HG02588 (cell line): ENCODE results near the gene ABLIM2.

Experiments used
- ATAC-seq: cut with Tn5 transposase; IDR thresholded peaks from one replicate; pipeline ENCODE4 v1.9.1; 2021; ENCODE audit warnings: mild to moderate bottlenecking, moderate library complexity; ENCODE audit not compliant: unreplicated experiment

ABLIM2 gene

GRCh38 chr4:8073206-8073863, 85.3 kb downstream of the ABLIM2 start:
- ATAC-seq = no peak

GRCh38 chr4:8072235-8072968, 86.2 kb downstream of the ABLIM2 start:
- ATAC-seq = no peak

DNA sequence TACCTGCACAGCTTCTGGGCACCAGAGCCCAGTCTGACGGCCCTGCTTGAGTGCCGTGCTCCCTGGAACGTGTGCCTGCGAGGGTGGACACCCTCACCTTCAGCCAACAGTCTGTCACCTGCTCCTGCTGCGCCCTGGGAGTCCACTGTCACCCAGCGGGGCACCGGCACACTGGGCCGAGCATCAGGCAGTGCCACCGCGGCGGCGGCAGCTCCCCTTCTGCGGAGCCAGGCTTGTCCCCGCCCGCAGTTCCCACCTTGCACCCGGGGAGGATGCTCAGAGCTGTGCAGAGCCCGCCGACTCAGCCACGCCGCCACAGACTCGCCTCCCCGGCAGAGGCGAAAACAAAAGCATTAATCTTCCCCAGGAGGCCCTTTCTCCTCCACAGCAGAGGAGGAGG, 86.8 kb downstream of the ABLIM2 start:
- no peak for ATAC-seq

DNA sequence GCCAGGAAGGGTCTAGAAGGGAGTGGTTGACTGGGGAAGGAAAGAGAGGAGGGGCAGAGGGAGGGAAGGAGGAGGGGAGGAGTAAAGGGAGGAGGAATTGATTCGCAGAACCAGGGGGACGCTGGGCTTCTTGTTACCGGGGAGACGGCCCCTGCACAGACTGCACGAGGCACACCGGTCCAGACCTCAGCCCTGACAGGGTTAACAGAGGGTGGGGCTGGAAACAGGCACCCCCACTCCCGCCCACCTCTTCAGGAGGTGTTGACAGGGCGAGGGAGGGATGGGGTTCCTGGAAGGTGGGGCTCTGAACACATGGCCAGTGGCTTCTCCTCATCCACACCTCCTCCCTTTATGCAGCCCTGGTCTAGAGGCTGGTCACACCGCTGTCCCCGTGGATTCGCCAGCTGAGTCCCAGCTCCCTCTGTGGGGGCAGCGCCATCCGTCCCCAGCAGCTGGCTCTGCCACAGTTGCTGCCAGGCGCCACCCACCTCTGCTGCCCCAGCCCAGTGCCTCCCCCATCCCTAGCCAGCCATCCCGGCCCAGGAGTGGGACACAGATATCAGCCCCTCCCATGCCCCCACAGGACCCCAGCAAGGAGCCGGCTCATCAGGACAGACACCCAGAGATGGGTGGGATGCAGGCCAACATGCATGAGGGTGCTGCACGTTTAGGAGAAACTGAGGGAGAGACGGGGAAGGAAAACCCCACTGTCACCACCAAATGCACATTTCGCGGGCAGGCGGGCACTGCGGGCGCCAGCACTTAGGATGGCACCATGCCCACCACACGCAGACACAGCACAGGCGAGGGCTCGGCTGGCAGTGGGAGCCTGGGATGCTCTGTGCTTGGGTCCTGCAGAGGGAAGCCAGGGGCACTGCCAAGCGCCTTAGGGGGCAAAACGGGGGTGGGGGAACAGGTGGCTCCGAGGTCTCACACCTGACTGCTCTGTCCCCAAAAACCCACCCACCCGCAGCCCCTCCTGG, 87.6 kb downstream of the ABLIM2 start:
- ATAC-seq = no peak

GRCh38 chr4:8069102-8069752, 89.4 kb downstream of the ABLIM2 start:
- ATAC-seq = no peak

- ATAC-seq = no peak
Observed at GRCh38 chr4:8067945-8068896, 90.4 kb downstream of the ABLIM2 start.

DNA sequence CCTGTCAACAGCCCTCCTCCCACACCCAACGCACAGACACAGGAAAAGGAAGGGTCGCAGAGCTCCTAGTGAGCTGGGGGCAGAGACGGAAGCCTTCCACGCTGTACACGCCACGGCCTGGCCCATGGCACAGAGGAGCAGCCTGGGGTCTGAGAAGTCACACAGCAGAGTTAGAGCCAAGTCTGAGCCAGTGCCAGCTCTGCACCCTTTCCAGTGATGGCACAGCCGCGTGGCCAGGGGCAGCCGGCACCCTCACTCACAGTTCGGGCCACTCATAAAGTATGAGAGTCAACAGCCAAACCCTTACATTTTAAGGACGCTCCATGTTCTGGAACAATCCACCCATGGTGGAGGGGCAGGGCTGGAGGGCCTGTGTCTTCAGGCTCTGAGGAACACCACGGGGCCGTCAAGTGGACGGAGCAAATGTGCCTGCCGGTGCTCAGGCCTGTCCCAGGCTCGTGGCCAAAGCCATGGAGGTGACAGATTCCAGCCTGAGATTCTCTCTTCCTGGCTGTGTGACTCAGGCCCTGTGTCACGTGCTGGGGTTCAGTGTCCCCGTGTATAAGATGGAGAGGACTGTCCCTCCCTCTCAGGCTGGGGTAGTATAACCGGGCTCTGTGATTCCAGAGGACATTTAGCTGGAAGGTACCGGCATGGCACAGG, 91.2 kb downstream of the ABLIM2 start:
- no peak for ATAC-seq

- ATAC-seq = no peak
Observed at GRCh38 chr4:8066336-8066931, 92.2 kb downstream of the ABLIM2 start.

- no peak for ATAC-seq
Observed at GRCh38 chr4:8063974-8064563, 94.5 kb downstream of the ABLIM2 start.

DNA sequence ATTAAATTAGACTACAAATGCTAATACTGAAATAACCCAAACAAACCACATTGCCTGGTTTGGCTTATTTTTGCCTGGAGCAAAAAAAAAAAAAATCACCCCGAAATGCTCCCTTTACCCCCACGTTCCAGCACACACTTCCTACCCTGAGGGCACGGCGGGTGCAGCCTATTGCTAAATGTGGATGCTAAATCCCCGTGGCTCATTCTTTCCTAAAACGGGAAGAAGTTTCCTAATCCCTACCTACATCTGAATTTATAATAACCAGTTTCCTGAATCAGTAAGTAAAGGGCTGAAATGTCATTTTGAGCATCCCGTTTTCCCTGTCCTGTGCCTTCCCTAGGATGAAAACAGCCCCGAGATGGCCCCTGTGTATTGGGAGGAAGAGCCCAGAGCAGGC, 97.0 kb downstream of the ABLIM2 start:
- no peak for ATAC-seq

DNA sequence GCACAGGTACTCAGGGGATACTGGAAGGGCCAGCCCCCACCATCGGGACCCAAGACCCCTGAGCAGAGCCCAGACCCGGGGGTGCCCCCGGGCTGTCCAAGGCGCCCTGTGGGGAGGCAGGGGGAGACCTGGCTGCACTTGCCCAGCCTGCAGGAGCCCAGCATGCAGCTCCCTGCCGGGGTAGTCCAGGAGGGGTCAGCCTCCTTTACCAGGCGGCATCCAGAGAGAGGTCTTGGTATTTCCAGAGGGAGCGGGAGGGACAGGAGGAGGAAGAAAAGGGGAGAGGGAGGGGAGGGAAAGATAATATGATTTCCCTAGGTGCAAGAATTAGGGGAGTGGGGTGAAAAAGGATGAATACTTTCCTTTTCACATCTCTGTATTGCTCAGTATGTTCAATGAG, 97.5 kb downstream of the ABLIM2 start:
- no peak for ATAC-seq

DNA sequence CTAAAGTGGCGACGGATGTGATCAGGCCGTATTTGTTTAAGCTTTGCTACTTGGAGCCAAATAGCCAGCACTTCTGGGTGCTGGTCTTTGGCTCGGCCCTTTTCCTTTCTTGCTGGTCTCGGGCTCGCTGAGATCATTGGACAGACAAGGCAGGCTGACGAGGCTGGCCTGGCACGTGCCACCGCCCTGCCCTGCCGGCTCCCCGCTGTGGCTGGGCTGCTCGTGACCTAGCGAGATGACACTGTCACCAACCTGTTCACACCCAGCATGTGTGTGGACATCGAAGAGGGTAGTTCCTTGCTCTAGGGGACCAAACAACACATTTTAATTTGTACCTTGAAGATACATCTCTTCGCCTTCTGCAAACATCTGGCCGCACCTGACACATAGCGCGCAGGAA, 98.0 kb downstream of the ABLIM2 start:
- ATAC-seq = no peak

DNA sequence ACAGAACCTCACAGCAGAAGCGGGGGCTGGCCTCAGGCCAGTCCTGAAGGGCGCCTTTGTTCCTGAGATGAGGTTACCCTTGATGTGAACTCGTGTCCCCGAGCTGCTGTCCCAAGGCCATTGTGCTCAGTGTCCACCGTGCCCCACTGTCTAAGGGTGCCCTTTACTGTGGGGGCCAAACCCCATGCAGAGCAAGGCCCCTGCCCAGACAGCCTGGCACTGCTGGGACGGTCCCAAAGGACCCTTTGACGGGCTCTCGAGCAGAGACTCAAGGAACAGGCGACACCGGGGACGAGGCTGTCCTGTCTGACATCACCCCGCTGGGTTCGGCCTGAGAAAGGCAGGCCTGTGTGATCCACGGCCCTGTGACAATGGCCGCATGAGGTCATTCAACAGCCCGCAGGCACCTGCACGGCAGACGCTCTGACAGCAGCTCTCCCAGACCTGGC, 100.6 kb downstream of the ABLIM2 start:
- no peak for ATAC-seq

- no peak for ATAC-seq
Observed at GRCh38 chr4:8055206-8055605, 103.4 kb downstream of the ABLIM2 start.

- no peak for ATAC-seq
Observed at GRCh38 chr4:8053688-8054449, 104.7 kb downstream of the ABLIM2 start.

DNA sequence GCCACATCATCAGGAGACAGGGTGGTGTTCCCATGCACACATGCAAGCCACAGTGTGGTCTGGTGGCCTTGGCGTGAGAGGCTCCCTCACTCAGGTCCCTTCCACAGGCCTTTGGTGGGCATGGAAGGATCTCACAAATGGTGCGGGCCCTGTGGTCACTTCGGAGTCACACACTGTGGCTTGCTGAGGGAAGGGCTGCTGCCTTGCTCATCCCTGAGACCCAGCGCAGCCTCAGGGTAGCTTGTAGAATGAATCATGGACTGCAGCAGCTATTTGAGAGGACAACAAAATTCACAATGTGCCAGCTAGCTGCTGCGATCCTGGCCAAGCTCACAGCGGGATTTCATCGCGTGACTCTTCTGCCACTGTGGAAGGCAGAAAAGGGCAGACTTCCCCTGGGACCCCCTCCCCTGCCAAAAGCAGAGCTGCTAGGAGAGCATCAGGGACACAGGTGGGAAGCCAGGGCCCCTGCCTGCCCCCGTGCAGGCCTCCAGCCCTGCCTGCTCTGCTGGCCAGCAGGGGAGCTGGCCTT, 106.4 kb downstream of the ABLIM2 start:
- ATAC-seq = no peak

GRCh38 chr4:8051644-8052043, 107.0 kb downstream of the ABLIM2 start:
- no peak for ATAC-seq
